ENCODE measurements around the gene GALNT12.

GALNT12 gene

GRCh38 chr9:98864281-98865174 is 57.1 kb downstream of the GALNT12 start:
- no peak for FAIRE-seq

GRCh38 chr9:98865284-98865875 is 57.9 kb downstream of the GALNT12 start:
- FAIRE-seq = no peak

GRCh38 chr9:98866435-98867102 is 59.1 kb downstream of the GALNT12 start:
- FAIRE-seq = no peak

- FAIRE-seq = no peak
Observed at GRCh38 chr9:98867103-98867428, 59.6 kb downstream of the GALNT12 start.

- no peak for FAIRE-seq
Observed at GRCh38 chr9:98867429-98868168, 60.1 kb downstream of the GALNT12 start.

- no peak for FAIRE-seq
Observed at GRCh38 chr9:98869078-98869745, 61.7 kb downstream of the GALNT12 start.

GRCh38 chr9:98869866-98870265 is 62.4 kb downstream of the GALNT12 start:
- FAIRE-seq = no peak

GRCh38 chr9:98870782-98871557 is 63.5 kb downstream of the GALNT12 start:
- FAIRE-seq = no peak

- no peak for FAIRE-seq
Observed at GRCh38 chr9:98871558-98872065, 64.1 kb downstream of the GALNT12 start.

GRCh38 chr9:98873526-98873925 is 66.1 kb downstream of the GALNT12 start:
- no peak for FAIRE-seq

GRCh38 chr9:98873951-98874371 is 66.5 kb downstream of the GALNT12 start:
- no peak for FAIRE-seq

- no peak for FAIRE-seq
Observed at GRCh38 chr9:98874721-98875255, 67.3 kb downstream of the GALNT12 start.

GRCh38 chr9:98875536-98875935 is 68.1 kb downstream of the GALNT12 start:
- FAIRE-seq = no peak

- no peak for FAIRE-seq
Observed at GRCh38 chr9:98877311-98877710, 69.8 kb downstream of the GALNT12 start.

GRCh38 chr9:98879094-98879962 is 71.9 kb downstream of the GALNT12 start:
- no peak for FAIRE-seq

- FAIRE-seq = no peak
Observed at GRCh38 chr9:98879963-98880310, 72.5 kb downstream of the GALNT12 start.

- FAIRE-seq = no peak
Observed at GRCh38 chr9:98880311-98881015, 73.0 kb downstream of the GALNT12 start.

- no peak for FAIRE-seq
Observed at GRCh38 chr9:98881356-98881755, 73.9 kb downstream of the GALNT12 start.

- FAIRE-seq = no peak
Observed at GRCh38 chr9:98881836-98882568, 74.5 kb downstream of the GALNT12 start.

All from islet of Langerhans (tissue), 1 donor.